IPS-18a (cell line): ENCODE measurements around the gene PDGFA.

Source experiments
- H3K27ac ChIP-seq: one replicate; pipeline ENCODE4 v1.5.1; 2013; ENCODE audit warnings: low read length
- H3K27me3 ChIP-seq: one replicate; pipeline ENCODE4 v1.6.1; 2013; ENCODE audit warnings: mild to moderate bottlenecking, low read length; ENCODE audit not compliant: control insufficient read depth, insufficient read depth
- H3K36me3 ChIP-seq: one replicate; pipeline ENCODE4 v1.6.1; 2013; ENCODE audit warnings: low read depth, low read length; ENCODE audit not compliant: control insufficient read depth
- H3K4me1 ChIP-seq: one replicate; pipeline ENCODE4 v1.6.1; 2013; ENCODE audit warnings: low read depth, low read length; ENCODE audit not compliant: control insufficient read depth
- H3K4me3 ChIP-seq: one replicate; pipeline ENCODE4 v1.5.1; 2013; ENCODE audit warnings: low read length
- H3K9ac ChIP-seq: one replicate; pipeline ENCODE4 v1.6.1; 2013; ENCODE audit warnings: mild to moderate bottlenecking, low read length, moderate library complexity
- H3K9me3 ChIP-seq: one replicate; pipeline ENCODE4 v1.6.1; 2013; ENCODE audit warnings: low read depth, low read length; ENCODE audit not compliant: control insufficient read depth

Gene PDGFA

GRCh38 chr7:496528-497295 lies 22.9 kb downstream of the PDGFA start:
- no peak overlapping the region for H3K4me3 ChIP-seq
- H3K36me3 ChIP-seq = peaks cover 21% of the 10 kb centered on the region
- no peak overlapping the region for H3K9ac ChIP-seq
- H3K4me1 ChIP-seq = no peaks in the 10 kb centered on the region
- H3K27me3 ChIP-seq = no peaks in the 10 kb centered on the region
- H3K9me3 ChIP-seq = no peaks in the 10 kb centered on the region
- H3K27ac ChIP-seq = no peak overlapping the region

DNA sequence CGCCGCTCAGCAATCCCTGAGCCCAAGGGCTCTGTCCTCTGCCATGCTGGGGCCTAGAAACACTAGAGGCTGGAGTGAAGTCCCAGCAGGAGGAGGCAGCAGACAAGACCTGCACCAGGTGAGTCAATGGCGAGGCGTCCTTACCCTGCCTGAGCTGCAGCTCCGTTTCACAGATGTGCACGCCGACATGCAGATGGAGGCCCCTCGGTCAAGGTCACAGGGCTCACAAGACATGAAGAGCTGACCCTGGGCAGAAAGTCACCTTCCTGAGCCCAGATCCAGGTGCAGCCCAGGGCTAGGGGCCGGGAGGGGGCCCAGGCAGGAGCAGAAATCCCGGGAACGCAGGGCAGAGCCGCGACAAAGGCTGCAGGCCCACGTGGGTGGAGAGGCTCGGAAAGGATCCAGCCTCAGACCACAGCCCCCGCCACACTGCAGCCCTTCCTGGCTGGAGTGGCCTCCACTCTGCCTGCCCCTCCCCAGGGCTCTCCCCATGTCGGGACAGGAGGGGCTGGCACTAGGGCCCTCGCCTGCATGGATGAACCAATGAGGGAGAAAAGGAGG lies 23.8 kb downstream of the PDGFA start:
- Histone ChIP-seq H3K9ac (no peak overlapping the region), H3K4me1 (no peaks in the 10 kb centered on the region), H3K36me3 (peaks cover 17% of the 10 kb centered on the region), H3K9me3 (no peaks in the 10 kb centered on the region), H3K4me3 (no peak overlapping the region), H3K27me3 (no peaks in the 10 kb centered on the region), H3K27ac (no peak overlapping the region)

DNA sequence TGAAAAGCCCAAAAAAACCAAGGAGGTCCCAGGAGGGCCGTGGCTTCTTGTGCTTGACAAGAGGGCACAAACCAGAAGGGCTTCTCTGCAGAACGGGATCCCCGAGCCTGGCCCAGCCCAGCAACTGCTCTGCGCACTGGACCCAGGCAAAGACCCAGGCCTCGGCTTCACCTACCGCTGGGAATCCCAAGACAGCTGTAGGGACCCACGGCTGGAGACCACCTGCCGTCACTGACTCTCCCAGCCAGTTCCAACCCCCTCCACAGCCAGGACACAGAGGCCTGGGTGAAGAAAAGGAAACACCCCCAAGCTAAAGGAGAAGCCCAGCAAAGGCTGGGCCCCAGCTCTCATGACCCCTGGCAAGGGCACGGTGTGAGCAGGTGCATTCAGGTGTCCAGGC lies 24.3 kb downstream of the PDGFA start:
- Histone ChIP-seq H3K27me3 (no peaks in the 10 kb centered on the region), H3K9me3 (no peaks in the 10 kb centered on the region), H3K4me1 (no peaks in the 10 kb centered on the region), H3K27ac (no peak overlapping the region), H3K9ac (no peak overlapping the region), H3K4me3 (no peak overlapping the region), H3K36me3 (peaks cover 14% of the 10 kb centered on the region)

DNA sequence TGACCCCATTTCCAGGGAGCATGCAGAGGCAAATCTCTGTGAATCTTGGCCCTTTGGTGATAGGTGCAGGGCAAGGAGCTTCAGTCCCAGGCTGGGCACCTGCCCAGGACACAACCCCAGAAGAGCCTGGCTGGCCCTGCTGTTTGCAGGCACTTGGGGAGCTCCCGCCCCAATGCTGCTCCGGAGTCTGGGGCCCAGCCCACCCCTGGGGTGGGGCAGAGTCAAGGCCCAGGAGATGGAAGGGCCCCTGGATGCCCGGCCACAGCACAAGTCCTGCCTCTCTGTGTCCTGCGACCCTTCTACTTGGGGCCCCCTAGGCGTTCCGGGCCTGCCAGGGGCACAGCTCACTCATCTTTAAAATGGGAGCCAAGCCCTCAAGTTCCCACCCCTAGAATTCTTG lies 24.7 kb downstream of the PDGFA start:
- H3K9ac ChIP-seq = no peak overlapping the region
- no peaks in the 10 kb centered on the region for H3K27me3 ChIP-seq
- no peaks in the 10 kb centered on the region for H3K4me1 ChIP-seq
- H3K27ac ChIP-seq = no peak overlapping the region
- no peak overlapping the region for H3K4me3 ChIP-seq
- no peaks in the 10 kb centered on the region for H3K9me3 ChIP-seq
- peaks cover 10% of the 10 kb centered on the region for H3K36me3 ChIP-seq

GRCh38 chr7:494259-494687 lies 25.4 kb downstream of the PDGFA start:
- peaks cover 5% of the 10 kb centered on the region for H3K36me3 ChIP-seq
- H3K27ac ChIP-seq = no peak overlapping the region
- no peaks in the 10 kb centered on the region for H3K9me3 ChIP-seq
- H3K4me1 ChIP-seq = no peaks in the 10 kb centered on the region
- no peak overlapping the region for H3K4me3 ChIP-seq
- H3K27me3 ChIP-seq = no peaks in the 10 kb centered on the region
- H3K9ac ChIP-seq = no peak overlapping the region

DNA sequence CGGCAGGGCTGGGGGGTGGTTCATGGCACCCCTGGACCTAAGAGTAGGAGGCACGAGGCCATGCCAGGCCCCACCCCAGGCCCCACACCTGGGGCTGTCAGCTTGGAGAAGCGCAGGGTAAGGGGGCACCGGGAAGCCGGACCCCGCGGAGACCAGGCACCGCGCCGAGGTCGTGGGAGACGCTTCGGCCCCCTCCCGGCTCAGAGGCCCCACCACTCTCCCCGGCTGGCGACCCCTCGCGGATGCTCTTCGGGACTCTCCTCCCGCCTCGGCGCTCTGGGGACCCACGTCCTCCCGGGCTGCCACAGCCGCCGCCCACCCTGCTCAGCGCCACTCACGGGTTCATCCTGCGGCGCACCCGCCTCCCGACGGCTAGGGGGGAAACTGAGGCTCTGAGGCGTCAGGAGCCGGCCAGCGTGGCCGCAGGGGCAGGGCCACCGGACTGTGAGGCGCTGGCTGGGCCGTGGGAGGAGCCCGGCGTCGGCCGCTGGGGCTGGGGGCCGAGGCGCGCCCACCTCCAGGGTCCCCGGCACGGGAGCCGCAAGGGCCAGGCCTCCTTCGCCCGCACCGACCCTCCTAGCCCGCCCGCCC lies 25.9 kb downstream of the PDGFA start:
- no peaks in the 10 kb centered on the region for H3K4me1 ChIP-seq
- peaks cover 2% of the 10 kb centered on the region for H3K36me3 ChIP-seq
- H3K4me3 ChIP-seq = no peak overlapping the region
- no peak overlapping the region for H3K9ac ChIP-seq
- no peaks in the 10 kb centered on the region for H3K27me3 ChIP-seq
- no peak overlapping the region for H3K27ac ChIP-seq
- no peaks in the 10 kb centered on the region for H3K9me3 ChIP-seq

DNA sequence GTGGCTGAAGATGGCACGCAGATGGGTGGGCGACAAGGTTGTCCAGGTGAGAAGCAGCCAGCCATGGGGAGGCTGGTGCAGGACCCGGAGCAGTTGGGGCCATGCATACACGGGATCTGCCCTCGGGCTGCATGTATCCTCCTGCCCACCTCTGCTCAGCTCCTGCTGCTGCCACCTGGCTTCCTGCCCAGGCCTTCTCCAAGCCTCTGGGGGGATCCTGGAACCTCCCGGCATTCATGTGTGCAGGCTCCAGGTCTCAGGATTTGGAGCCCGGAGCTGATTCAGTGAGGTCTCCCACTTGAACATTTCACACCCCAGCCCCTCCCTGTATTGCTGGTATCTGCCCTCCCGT lies 27.0 kb downstream of the PDGFA start:
- Histone ChIP-seq H3K4me1 (no peaks in the 10 kb centered on the region), H3K27ac (no peak overlapping the region), H3K27me3 (no peaks in the 10 kb centered on the region), H3K36me3 (no peaks in the 10 kb centered on the region), H3K9me3 (no peaks in the 10 kb centered on the region), H3K9ac (no peak overlapping the region), H3K4me3 (no peak overlapping the region)

DNA sequence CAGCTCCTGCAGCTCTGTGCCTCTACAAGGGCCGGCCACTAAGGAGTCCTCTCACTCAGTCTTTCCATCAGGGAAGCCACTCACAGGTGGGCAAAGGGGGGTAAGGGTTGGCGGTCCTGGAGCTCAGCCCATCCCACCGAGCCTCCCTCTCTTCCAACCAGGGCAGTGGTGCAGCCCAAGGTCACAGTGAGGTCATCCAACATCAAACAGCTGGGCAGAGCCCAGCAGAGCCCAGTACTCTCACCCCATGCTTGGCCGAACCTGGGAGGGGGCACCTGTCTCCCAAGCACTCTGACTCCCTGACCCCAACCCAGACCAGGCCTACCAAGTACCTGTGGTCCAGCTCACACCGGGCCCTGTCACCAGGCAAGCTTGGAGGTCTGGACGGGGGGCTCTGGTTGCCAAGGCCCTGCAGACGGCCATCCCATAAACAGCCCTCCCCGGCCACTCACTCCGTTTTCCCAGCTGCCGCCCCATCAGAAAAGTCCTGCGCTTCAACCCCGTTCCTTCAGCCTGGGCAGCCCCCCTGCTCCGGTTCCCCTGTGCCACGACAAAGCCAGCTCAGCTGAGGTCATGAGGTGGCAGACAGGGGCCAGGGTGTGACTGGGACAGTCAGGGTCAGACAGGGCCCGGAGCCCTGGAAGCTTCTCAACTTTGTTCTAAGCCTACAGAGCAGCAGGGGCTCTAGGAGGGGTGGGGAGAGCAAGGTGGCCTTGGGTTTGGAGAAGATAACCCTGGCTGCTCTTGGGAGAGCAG lies 27.5 kb downstream of the PDGFA start:
- no peaks in the 10 kb centered on the region for H3K27me3 ChIP-seq
- H3K27ac ChIP-seq = no peak overlapping the region
- no peaks in the 10 kb centered on the region for H3K36me3 ChIP-seq
- H3K9ac ChIP-seq = no peak overlapping the region
- no peak overlapping the region for H3K4me3 ChIP-seq
- H3K4me1 ChIP-seq = no peaks in the 10 kb centered on the region
- no peaks in the 10 kb centered on the region for H3K9me3 ChIP-seq

GRCh38 chr7:491292-491957 lies 28.2 kb downstream of the PDGFA start:
- H3K4me3 ChIP-seq = no peak overlapping the region
- no peaks in the 10 kb centered on the region for H3K4me1 ChIP-seq
- H3K36me3 ChIP-seq = no peaks in the 10 kb centered on the region
- no peak overlapping the region for H3K27ac ChIP-seq
- no peak overlapping the region for H3K9ac ChIP-seq
- no peaks in the 10 kb centered on the region for H3K27me3 ChIP-seq
- no peaks in the 10 kb centered on the region for H3K9me3 ChIP-seq

- Histone ChIP-seq H3K4me3 (no peak overlapping the region), H3K27ac (no peak overlapping the region), H3K27me3 (no peaks in the 10 kb centered on the region), H3K9ac (no peak overlapping the region), H3K9me3 (no peaks in the 10 kb centered on the region), H3K36me3 (no peaks in the 10 kb centered on the region), H3K4me1 (no peaks in the 10 kb centered on the region)
These were observed 29.0 kb downstream of the PDGFA start for GRCh38 chr7:490461-491291.
